HCT116 (cell line): ENCODE measurements around the gene ZBTB16.

Source experiments
- CBX3 ChIP-seq: IDR thresholded peaks from 2 replicates; pipeline ENCODE4 v1.6.1; 2012; ENCODE audit warnings: low read depth
- CTCF ChIP-seq, 3 experiments: fragments of 200-600 bp in 1 of 3; sonication (generic) in 1 of 3; IDR thresholded peaks in 2 of 3; conservative IDR thresholded peaks in 1 of 3; 2 replicates each; pipeline ENCODE4 v1.5.1; 2012 to 2017; ENCODE audit warnings: low read depth in 2 of 3, low read length in 2 of 3, antibody characterized with exemption in 1 of 3, borderline replicate concordance in 1 of 3, control low read depth in 1 of 3, mild to moderate bottlenecking in 1 of 3, mixed read lengths in 1 of 3, mixed run types in 1 of 3, moderate library complexity in 1 of 3; ENCODE audit not compliant: insufficient read depth in 1 of 3
- EZH2 ChIP-seq: fragments of 200-600 bp; sonication (generic); IDR thresholded peaks from 2 replicates; pipeline ENCODE4 v1.6.1; 2017; ENCODE audit warnings: antibody characterized with exemption, mixed run types
- POLR2AphosphoS5 ChIP-seq: IDR thresholded peaks from 2 replicates; pipeline ENCODE4 v1.6.1; 2011; ENCODE audit warnings: mild to moderate bottlenecking, low read depth, low read length, moderate library complexity
- REST ChIP-seq: IDR thresholded peaks from 2 replicates; pipeline ENCODE4 v1.6.1; 2012; ENCODE audit warnings: low read depth

- TF ChIP-seq CTCF (IDR thresholded peaks at IDR 0.05 in 2 of 3, conservative IDR thresholded peaks at IDR 0.05 in 1 of 3; ENCODE audit: borderline replicate concordance in 1 of 3, insufficient read depth in 1 of 3, low read depth in 2 of 3, low read length in 2 of 3): no peak
- TF ChIP-seq REST: no peak
- no peak for TF ChIP-seq POLR2AphosphoS5
- no peak for TF ChIP-seq EZH2
- TF ChIP-seq CBX3: no peak
Observed at GRCh38 chr11:114155116-114155515, 95.6 kb downstream of the ZBTB16 start.
